GM21723 (cell line): ENCODE results near the gene ANKRD13C.
A peak's percentile ranks its signal among the peaks of the same experiment; 100 is the strongest.

Experiments
- ATAC-seq: cut with Tn5 transposase; IDR thresholded peaks from one replicate; pipeline ENCODE4 v1.9.1; 2021; ENCODE audit warnings: mild to moderate bottlenecking, moderate library complexity; ENCODE audit not compliant: unreplicated experiment

The ANKRD13C gene

DNA sequence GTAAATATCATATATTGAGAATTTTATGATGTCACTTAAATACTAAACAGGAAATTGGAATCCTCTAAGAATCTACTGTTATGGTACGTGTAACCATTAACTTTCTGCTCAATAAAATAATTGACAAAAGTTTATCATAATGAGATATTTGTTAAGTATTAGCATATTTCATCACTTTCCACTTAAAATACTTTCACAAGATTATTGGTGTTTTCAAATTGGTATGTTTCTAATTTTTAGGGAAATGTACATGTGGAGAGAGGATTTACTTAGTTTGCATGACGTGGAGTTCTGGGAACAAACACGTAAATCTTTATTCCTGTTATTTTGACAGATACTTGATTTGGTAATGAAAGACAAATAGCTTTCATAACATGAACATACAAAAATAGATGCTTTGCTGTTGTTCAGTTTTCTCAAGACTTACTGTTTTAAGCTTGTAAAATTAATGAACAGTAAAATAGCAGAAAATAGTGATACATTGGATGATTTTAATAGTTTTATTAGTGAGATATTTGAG lies 131.7 kb downstream of the ANKRD13C start:
- no peak for ATAC-seq

DNA sequence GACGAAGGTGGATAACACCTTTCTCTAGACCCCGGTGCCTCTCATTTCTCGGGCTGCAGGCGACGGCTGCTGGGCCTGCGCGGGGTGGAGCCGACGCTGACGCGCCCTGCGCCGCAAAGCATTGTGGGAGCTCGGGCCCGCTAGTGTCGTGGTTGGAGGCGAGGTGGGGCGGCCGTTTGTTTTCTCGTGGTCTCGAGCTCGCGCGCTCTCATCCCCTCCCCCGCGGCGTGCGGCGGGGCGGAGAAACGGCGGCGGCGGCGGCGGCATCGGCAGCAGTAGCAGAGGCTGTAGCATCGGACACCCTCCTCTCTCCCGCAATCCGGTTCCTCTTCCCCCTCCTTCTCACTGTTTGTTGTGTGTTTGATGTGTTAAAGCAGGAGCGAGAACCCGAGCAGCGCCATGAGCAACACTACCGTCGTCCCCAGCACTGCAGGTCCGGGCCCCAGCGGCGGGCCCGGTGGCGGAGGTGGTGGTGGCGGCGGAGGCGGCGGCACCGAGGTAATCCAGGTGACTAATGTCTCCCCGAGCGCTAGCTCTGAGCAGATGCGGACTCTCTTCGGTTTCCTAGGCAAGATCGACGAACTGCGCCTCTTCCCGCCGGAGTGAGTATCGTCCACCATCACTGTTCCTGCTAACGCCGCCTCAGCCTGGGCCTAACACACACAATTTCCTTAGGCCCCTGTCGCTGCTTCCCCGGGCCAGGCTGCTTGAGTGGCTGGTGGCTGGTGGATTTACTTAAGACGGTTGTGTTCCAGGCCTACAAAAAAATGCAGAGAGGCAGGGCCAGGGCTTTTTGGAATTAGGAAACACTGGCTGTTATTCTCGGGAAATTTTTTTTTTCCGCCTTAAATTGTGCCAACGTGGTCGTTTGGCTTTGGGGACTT lies 133.0 kb downstream of the ANKRD13C start, which contains the start of gene SRSF11:
SRSF11 (plus strand) TSS at position 143 of the 884 bp plus-strand sequence; CDS start at position 400, 257 bp downstream.
- peak; percentile 91 for ATAC-seq

DNA sequence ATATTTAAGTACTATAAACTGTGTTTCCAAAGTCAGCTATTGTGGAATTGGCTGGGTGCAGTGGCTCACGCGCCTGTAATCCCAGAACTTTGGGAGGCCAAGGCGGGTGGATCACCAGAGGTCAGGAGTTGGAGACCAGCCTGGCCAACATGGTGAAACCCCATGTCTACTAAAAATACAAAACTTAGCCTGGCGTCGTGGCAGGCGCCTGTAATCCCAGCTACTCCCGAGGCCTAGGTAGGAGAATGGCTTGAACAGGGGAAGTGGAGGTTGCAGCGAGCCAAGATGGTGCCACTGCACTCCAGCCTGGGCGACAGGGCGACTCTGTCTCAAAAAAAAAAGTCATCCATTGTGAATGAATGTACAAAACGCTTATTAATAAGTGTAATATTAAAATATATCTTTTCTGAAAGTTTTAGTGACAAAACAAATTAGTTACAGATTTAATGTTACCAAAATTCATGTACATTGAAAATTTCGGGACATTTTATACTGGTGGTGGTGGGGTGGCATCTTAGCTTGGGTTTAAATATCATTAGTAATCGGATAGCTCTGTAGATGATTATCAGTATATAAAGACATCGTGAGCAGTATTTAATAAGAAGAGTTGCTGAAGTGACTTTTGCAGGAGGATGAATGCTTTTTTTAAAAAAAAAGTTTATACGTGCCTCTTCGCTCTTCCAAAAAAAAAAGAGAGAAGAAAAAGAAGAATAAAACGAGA lies 133.8 kb downstream of the ANKRD13C start:
- ATAC-seq = peak; percentile 1

DNA sequence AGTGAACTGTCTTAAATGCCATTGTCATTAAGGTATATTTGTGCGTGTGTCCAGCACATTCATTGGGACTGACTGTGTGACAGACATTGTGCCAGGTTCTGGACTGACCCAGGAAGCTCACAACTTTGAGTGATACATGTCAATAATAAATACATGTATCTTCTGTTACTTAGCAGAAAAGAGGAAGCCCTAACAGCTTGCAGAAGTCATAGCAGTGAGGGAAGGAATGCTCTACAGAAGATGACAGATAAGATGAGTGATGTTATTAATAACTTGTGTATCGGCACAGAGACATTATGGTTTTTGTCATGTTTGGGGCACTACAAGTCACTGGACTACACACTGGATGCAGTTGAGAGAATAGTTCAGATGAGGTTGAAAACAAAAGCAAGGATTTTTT lies 134.5 kb downstream of the ANKRD13C start:
- ATAC-seq = no peak

DNA sequence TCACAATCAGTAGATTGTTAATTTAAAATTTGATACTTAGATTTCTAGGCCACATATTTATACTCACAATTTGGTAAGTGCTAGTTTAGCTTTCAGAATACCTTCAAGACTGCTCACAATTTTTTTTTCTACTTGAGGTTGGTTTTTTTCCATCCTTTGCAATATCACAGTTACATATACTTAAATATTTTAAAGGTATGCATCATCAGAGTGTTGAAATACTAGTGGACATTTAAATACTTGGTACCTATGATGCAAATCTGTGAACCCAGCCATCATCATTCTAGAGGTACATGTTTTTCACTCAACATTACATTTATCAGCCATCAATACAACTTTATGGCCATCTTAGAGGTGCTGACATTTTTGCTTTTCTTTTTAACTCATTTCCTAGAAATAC lies 143.0 kb downstream of the ANKRD13C start:
- ATAC-seq = no peak

DNA sequence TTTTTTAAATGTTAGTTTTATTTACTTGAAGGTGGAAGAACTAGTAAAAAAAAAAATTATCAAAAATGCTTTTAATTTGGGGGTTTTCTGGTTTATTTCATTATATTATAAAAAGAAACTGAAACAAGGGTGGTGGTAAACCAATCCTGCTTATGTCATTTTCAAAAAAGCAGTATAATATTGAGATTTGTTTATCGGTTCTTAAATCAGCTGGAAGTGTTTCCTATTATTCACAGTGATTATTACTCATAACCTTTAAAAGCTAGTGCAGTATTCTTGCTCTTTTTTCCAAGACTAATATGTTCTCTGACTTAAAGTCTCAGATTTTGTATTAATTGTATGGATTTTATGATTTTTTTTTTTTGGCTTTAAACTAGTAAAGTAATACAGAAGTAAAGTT lies 143.7 kb downstream of the ANKRD13C start:
- no peak for ATAC-seq
